ENCODE data around the gene BRD3OS. TPM values are rescaled to one million over a fixed set of nuclear protein-coding genes. Genes with fewer than 3 reads are reported as not detected.

Gene BRD3OS
- total and polyA plus RNA-seq, 2 of the 4 experiments (the other 2 are of a cell fraction), result 15.8 to 20.7 TPM

GRCh38 chr9:134063571-134064450, 38.5 kb downstream of the BRD3OS start:
- no peak overlapping the region for H3K23ac ChIP-seq (ENCODE audit: low read depth, low read length)
- H3K4ac ChIP-seq (ENCODE audit: low read depth, low read length), result no peak overlapping the region
- no peak for TF ChIP-seq FOS (IDR thresholded peaks at IDR 0.05; ENCODE audit: low read depth, low read length)
- TF ChIP-seq RCOR1 (IDR thresholded peaks at IDR 0.05; ENCODE audit: insufficient replicate concordance, low read length), result no peak
- no peak for TF ChIP-seq CTCF (conservative IDR thresholded peaks at IDR 0.05; ENCODE audit: low read depth, low read length)
- TF ChIP-seq BHLHE40 (IDR thresholded peaks at IDR 0.05; ENCODE audit: low read depth, low read length), result no peak
- H4K5ac ChIP-seq (ENCODE audit: low read depth, low read length), result no peak overlapping the region
- no peaks in the 10 kb centered on the region for H3K9me3 ChIP-seq (ENCODE audit: control insufficient read depth, insufficient read depth, low read length)
- H4K20me1 ChIP-seq (ENCODE audit: insufficient read depth, low read length), result peaks cover 80% of the 10 kb centered on the region
- 82% methylated on average over 9 of the region's 29 CpGs; no CpG with 5 or more reads in 1 of the 2 experiments for WGBS, 2 experiments (ENCODE audit: extremely low coverage in 2 of 2, insufficient read length in 1 of 2)
- dilution Hi-C loops (cut with HindIII; ENCODE audit: low sequenced_read_pairs, unreplicated experiment), result no loop called here
- ChIA-PET POLR2A (ENCODE audit: unreplicated experiment) (no interaction called here), CTCF (interaction anchor here (0.7 kb wide), 1 partner anchor 54 kb away, joined by 7 read pairs; no protein-coding TSS in a partner anchor)
- no peak overlapping the region for H3K4me3 ChIP-seq (ENCODE audit: insufficient read depth, low read depth, low read length)
- no peak overlapping the region for H3K14ac ChIP-seq (replicated peaks; ENCODE audit: low read depth, low read length)
- H2BK5ac ChIP-seq (ENCODE audit: low read depth, low read length, poor library complexity, severe bottlenecking), result no peak overlapping the region
- no peak overlapping the region for H3K56ac ChIP-seq (ENCODE audit: extremely low read depth, insufficient read depth, low read length)
- peaks cover 23 to 81% of the 10 kb centered on the region in 2 experiments for H3K79me1 ChIP-seq (ENCODE audit: low read depth in 1 of 2, low read length in 2 of 2)
- peak overlapping the region; percentile 21 for H2AFZ ChIP-seq (replicated peaks; ENCODE audit: low read length, poor library complexity)
- no peak overlapping the region for H3K27ac ChIP-seq (ENCODE audit: insufficient read depth, low read length)
- H4K91ac ChIP-seq (ENCODE audit: insufficient read depth, low read depth, low read length), result no peak overlapping the region
- peaks cover 9% of the 10 kb centered on the region for H3K4me1 ChIP-seq (ENCODE audit: control insufficient read depth, insufficient read depth, low read length)
- DNase-seq (no peak), ATAC-seq (ENCODE audit: low read depth) (no peak)
- H2BK20ac ChIP-seq (ENCODE audit: low read depth, low read length), result no peak overlapping the region
- no peak overlapping the region for H2AK9ac ChIP-seq (replicated peaks; ENCODE audit: low read depth, low read length, poor library complexity)
- intact Hi-C loops (cut with micrococcal nuclease), result loop anchor here (10.0 kb wide), 2 partner anchors 261 to 381 kb away; partner anchors contain the start of gene RXRA
- H3K36me3 ChIP-seq (ENCODE audit: control insufficient read depth, insufficient read depth, low read length), result no peaks in the 10 kb centered on the region
- H2BK120ac ChIP-seq (ENCODE audit: low read depth, low read length), result no peak overlapping the region
- no TSS peak for BruUV-seq (replicated peaks)
- no peak overlapping the region for H2AK5ac ChIP-seq (ENCODE audit: low read depth, low read length)
- in situ Hi-C loops (cut with MboI; ENCODE audit: low sequenced_read_pairs), result no loop called here
- no peaks in the 10 kb centered on the region for H3K27me3 ChIP-seq (ENCODE audit: control insufficient read depth, insufficient read depth, low read length)
- no peak overlapping the region for H3K9ac ChIP-seq (ENCODE audit: low read depth, low read length)
- H3K18ac ChIP-seq (ENCODE audit: low read depth, low read length), result no peak overlapping the region
- H3K9me1 ChIP-seq (ENCODE audit: insufficient read depth, low read length), result peaks cover 15% of the 10 kb centered on the region; the same call in 1 of the 2 replicates
- H3K4me2 ChIP-seq (ENCODE audit: low read depth, low read length), result no peak overlapping the region
- no peak overlapping the region for H4K8ac ChIP-seq (ENCODE audit: low read depth in 2 of 2, low read length in 2 of 2)
- H2BK15ac ChIP-seq (ENCODE audit: low read depth, low read length), result no peak overlapping the region
